ENCODE measurements around the gene CYP4F12.
A peak's percentile ranks its signal among the peaks of the same experiment; 100 is the strongest.
"Not testable (repeated sequence)": the region's sequence is repeated elsewhere in the genome, so short reads cannot be mapped to it uniquely, and the experiment has no call there.

Gene CYP4F12

GRCh38 chr19:15639596-15639995 lies 33.3 kb upstream of the CYP4F12 start:
- H3K4me1 ChIP-seq (ENCODE audit: control insufficient read depth, insufficient read depth, low read length) = no peaks in the 10 kb centered on the region
- no peaks in the 10 kb centered on the region for H3K9me3 ChIP-seq (ENCODE audit: control insufficient read depth, low read length)
- peaks cover 18% of the 10 kb centered on the region for H3K27me3 ChIP-seq (replicated peaks; ENCODE audit: control insufficient read depth, insufficient read depth, low read length)
- DNase-seq (ENCODE audit: low read depth) = no peak
- H3K9ac ChIP-seq (ENCODE audit: low read length) = no peak overlapping the region
- no peak overlapping the region for H3K4me3 ChIP-seq (ENCODE audit: low read length)
- no peaks in the 10 kb centered on the region for H3K36me3 ChIP-seq (ENCODE audit: control insufficient read depth, insufficient read depth, low read length, severe bottlenecking)

- H3K9ac ChIP-seq (ENCODE audit: low read length) = no peak within 1 kb of the TSS
- H3K9me3 ChIP-seq (ENCODE audit: control insufficient read depth, low read length) = no peaks in the 10 kb centered on the region
- H3K4me1 ChIP-seq (ENCODE audit: control insufficient read depth, insufficient read depth, low read length) = no peaks in the 10 kb centered on the region
- H3K36me3 ChIP-seq (ENCODE audit: control insufficient read depth, insufficient read depth, low read length, severe bottlenecking) = no peaks in the 10 kb centered on the region
- no peak within 1 kb of the TSS for H3K4me3 ChIP-seq (ENCODE audit: low read length)
- peak; percentile 4 for DNase-seq (ENCODE audit: low read depth)
- peaks cover 13% of the 10 kb centered on the region for H3K27me3 ChIP-seq (replicated peaks; ENCODE audit: control insufficient read depth, insufficient read depth, low read length)
These were observed 32.5 kb upstream of the CYP4F12 start, which contains the start of gene CYP4F3 for GRCh38 chr19:15640294-15640903. CYP4F3 (plus strand) TSS chr19:15640897; CDS start chr19:15641416, 519 bp downstream.

DNA sequence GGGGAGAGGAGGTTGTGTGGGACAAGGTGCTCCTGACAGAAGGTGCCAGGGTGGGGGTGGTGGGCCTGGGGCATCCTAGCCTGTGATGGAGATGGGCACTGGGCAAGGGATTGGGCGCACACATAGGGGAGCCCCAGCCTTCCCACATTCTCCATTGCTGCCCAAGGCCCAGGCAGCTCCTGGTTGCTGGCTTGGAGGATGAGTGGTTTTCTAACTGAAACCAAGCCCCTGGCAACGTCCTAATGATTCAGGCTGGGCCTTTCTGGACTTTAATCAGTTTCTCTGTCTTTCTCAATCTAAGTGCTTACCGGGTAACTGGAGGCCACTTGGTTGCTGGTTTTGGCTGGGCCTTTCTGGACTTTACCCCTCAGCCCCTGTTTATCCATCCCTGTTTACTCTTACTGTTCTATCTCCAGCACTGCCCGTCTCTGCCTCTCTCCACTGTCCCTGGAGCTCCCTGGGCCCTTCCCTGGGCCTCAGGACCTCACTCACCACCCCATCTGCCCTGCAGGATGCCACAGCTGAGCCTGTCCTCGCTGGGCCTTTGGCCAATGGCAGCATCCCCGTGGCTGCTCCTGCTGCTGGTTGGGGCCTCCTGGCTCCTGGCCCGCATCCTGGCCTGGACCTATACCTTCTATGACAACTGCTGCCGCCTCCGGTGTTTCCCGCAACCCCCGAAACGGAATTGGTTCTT lies 31.8 kb upstream of the CYP4F12 start:
- H3K27me3 ChIP-seq (replicated peaks; ENCODE audit: control insufficient read depth, insufficient read depth, low read length) = peaks cover 13% of the 10 kb centered on the region
- no peak for DNase-seq (ENCODE audit: low read depth)
- H3K9ac ChIP-seq (ENCODE audit: low read length) = no peak overlapping the region
- H3K4me1 ChIP-seq (ENCODE audit: control insufficient read depth, insufficient read depth, low read length) = no peaks in the 10 kb centered on the region
- no peak overlapping the region for H3K4me3 ChIP-seq (ENCODE audit: low read length)
- H3K36me3 ChIP-seq (ENCODE audit: control insufficient read depth, insufficient read depth, low read length, severe bottlenecking) = no peaks in the 10 kb centered on the region
- H3K9me3 ChIP-seq (ENCODE audit: control insufficient read depth, low read length) = no peaks in the 10 kb centered on the region

GRCh38 chr19:15641901-15642491 lies 30.9 kb upstream of the CYP4F12 start:
- H3K4me3 ChIP-seq (ENCODE audit: low read length) = no peak overlapping the region
- no peaks in the 10 kb centered on the region for H3K9me3 ChIP-seq (ENCODE audit: control insufficient read depth, low read length)
- H3K27me3 ChIP-seq (replicated peaks; ENCODE audit: control insufficient read depth, insufficient read depth, low read length) = peaks cover 13% of the 10 kb centered on the region
- no peak for DNase-seq (ENCODE audit: low read depth)
- H3K36me3 ChIP-seq (ENCODE audit: control insufficient read depth, insufficient read depth, low read length, severe bottlenecking) = no peaks in the 10 kb centered on the region
- H3K4me1 ChIP-seq (ENCODE audit: control insufficient read depth, insufficient read depth, low read length) = no peaks in the 10 kb centered on the region
- H3K9ac ChIP-seq (ENCODE audit: low read length) = no peak overlapping the region

DNA sequence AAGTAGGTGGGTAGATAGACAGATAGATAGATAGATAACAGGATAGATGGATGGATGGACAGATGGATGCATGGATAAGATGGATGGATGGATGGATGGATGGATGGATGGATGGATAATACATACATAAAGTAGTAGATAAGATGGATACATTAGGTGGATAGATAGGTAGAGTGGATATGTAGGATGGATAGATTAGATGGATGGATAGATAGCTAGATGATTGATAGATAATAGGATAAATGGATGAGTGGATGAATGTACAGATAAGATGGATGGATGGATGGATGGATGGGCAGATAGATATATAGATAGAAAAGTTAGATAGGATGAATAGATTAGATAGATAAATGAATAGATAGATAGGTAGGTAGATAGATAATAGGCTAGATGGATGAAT lies 30.1 kb upstream of the CYP4F12 start:
- H3K4me3 ChIP-seq (ENCODE audit: low read length) = no peak overlapping the region
- H3K9me3 ChIP-seq (ENCODE audit: control insufficient read depth, low read length) = peaks cover 1% of the 10 kb centered on the region
- H3K36me3 ChIP-seq (ENCODE audit: control insufficient read depth, insufficient read depth, low read length, severe bottlenecking) = no peaks in the 10 kb centered on the region
- H3K4me1 ChIP-seq (ENCODE audit: control insufficient read depth, insufficient read depth, low read length) = no peaks in the 10 kb centered on the region
- H3K9ac ChIP-seq (ENCODE audit: low read length) = no peak overlapping the region
- peaks cover 9% of the 10 kb centered on the region for H3K27me3 ChIP-seq (replicated peaks; ENCODE audit: control insufficient read depth, insufficient read depth, low read length)
- DNase-seq (ENCODE audit: low read depth) = no peak

- Histone ChIP-seq H3K27me3 (replicated peaks; ENCODE audit: control insufficient read depth, insufficient read depth, low read length) (peaks cover 9% of the 10 kb centered on the region), H3K9me3 (ENCODE audit: control insufficient read depth, low read length) (peaks cover 2% of the 10 kb centered on the region)
These were observed 29.5 kb upstream of the CYP4F12 start for GRCh38 chr19:15643387-15643786.

GRCh38 chr19:15644066-15644741 lies 28.7 kb upstream of the CYP4F12 start:
- H3K9me3 ChIP-seq (ENCODE audit: control insufficient read depth, low read length) = peaks cover 2% of the 10 kb centered on the region
- H3K27me3 ChIP-seq (replicated peaks; ENCODE audit: control insufficient read depth, insufficient read depth, low read length) = peaks cover 9% of the 10 kb centered on the region
- no peaks in the 10 kb centered on the region for H3K36me3 ChIP-seq (ENCODE audit: control insufficient read depth, insufficient read depth, low read length, severe bottlenecking)
- no peaks in the 10 kb centered on the region for H3K4me1 ChIP-seq (ENCODE audit: control insufficient read depth, insufficient read depth, low read length)
- H3K9ac ChIP-seq (ENCODE audit: low read length) = no peak overlapping the region
- H3K4me3 ChIP-seq (ENCODE audit: low read length) = no peak overlapping the region
- DNase-seq (ENCODE audit: low read depth) = no peak

More at GRCh38 chr19:15643387-15643786, 29.5 kb upstream of the CYP4F12 start:
- no peaks in the 10 kb centered on the region for H3K4me1 ChIP-seq (ENCODE audit: control insufficient read depth, insufficient read depth, low read length)
- no peak overlapping the region for H3K4me3 ChIP-seq (ENCODE audit: low read length)
- no peak for DNase-seq (ENCODE audit: low read depth)
- no peak overlapping the region for H3K9ac ChIP-seq (ENCODE audit: low read length)
- no peaks in the 10 kb centered on the region for H3K36me3 ChIP-seq (ENCODE audit: control insufficient read depth, insufficient read depth, low read length, severe bottlenecking)

DNA sequence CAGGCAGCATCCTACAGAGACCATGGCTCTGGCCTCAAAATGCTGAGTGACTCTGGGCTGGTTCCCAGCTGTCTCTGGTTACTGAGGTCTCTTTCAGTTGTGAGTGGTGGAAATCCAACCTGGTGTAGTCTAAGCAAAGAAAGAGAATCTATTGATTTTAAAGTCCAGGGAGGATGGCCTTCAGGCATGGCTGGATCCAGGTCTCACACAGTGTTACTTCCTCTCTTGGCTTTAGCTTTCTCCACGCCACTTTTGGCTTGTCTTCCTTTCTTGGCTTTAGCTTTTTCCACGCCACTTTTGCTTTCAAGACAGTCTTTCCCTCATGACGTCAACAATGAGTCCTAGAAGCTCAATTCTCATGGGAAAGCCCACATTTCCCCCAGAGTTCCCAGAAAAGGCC lies 28.1 kb upstream of the CYP4F12 start:
- Histone ChIP-seq H3K9me3 (ENCODE audit: control insufficient read depth, low read length) (peaks cover 2% of the 10 kb centered on the region), H3K4me1 (ENCODE audit: control insufficient read depth, insufficient read depth, low read length) (no peaks in the 10 kb centered on the region)

DNA sequence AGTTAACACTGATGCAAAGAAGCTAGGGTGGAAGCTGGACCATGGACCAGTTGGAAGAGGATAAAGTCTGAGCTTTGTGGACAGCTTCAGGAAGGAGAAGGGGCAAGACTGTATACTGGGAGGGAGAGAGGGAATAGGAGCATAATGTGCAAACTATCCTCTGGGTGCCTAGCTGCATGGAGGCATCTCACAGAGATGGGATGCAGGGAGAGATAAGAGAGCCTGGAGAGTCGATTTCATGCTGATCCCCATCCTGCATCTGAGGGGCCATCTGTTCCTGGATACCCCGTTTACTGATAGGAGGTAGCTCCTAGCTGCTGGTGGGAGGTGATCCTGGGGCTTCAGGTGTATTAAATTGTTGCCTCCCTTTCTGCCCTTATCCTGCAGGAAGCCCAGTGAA lies 23.4 kb upstream of the CYP4F12 start:
- DNase-seq (ENCODE audit: low read depth) = no peak
- H3K4me3 ChIP-seq (ENCODE audit: low read length) = no peak overlapping the region
- no peak overlapping the region for H3K9ac ChIP-seq (ENCODE audit: low read length)
- no peaks in the 10 kb centered on the region for H3K36me3 ChIP-seq (ENCODE audit: control insufficient read depth, insufficient read depth, low read length, severe bottlenecking)
- H3K27me3 ChIP-seq (replicated peaks; ENCODE audit: control insufficient read depth, insufficient read depth, low read length) = peaks cover 6% of the 10 kb centered on the region
- H3K4me1 ChIP-seq (ENCODE audit: control insufficient read depth, insufficient read depth, low read length) = no peaks in the 10 kb centered on the region
- peaks cover 2% of the 10 kb centered on the region for H3K9me3 ChIP-seq (ENCODE audit: control insufficient read depth, low read length)

More for the DNA sequence above, 28.1 kb upstream of the CYP4F12 start:
- DNase-seq (ENCODE audit: low read depth) = no peak
- no peaks in the 10 kb centered on the region for H3K36me3 ChIP-seq (ENCODE audit: control insufficient read depth, insufficient read depth, low read length, severe bottlenecking)
- H3K9ac ChIP-seq (ENCODE audit: low read length) = no peak overlapping the region
- peaks cover 6% of the 10 kb centered on the region for H3K27me3 ChIP-seq (replicated peaks; ENCODE audit: control insufficient read depth, insufficient read depth, low read length)
- H3K4me3 ChIP-seq (ENCODE audit: low read length) = no peak overlapping the region

DNA sequence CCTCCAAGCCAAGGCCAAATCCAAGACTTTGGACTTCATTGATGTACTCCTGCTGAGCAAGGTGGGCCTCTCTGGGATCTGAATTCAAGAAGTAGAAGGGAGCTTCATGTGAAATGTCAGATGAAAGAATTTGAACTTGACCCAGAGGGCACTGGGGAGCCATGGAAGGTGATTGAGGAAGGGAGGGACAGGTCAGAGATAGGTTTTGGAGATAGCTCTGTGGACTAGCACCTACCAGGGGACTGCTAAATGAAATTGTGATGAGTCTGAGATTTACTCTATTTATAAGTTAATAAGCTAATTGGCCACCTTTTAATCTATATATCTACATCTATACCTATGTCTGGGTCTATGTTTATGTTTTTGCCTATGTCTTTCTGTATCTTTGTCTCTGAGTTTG lies 22.8 kb upstream of the CYP4F12 start:
- not testable (repeated sequence) for H3K27me3 ChIP-seq (replicated peaks; ENCODE audit: control insufficient read depth, insufficient read depth, low read length); DNase-seq (ENCODE audit: low read depth); H3K9me3 ChIP-seq (ENCODE audit: control insufficient read depth, low read length); H3K4me1 ChIP-seq (ENCODE audit: control insufficient read depth, insufficient read depth, low read length); H3K9ac ChIP-seq (ENCODE audit: low read length); H3K4me3 ChIP-seq (ENCODE audit: low read length); H3K36me3 ChIP-seq (ENCODE audit: control insufficient read depth, insufficient read depth, low read length, severe bottlenecking)

- Histone ChIP-seq H3K9ac (ENCODE audit: low read length) (no peak overlapping the region), H3K4me3 (ENCODE audit: low read length) (no peak overlapping the region), H3K9me3 (ENCODE audit: control insufficient read depth, low read length) (peaks cover 2% of the 10 kb centered on the region), H3K4me1 (ENCODE audit: control insufficient read depth, insufficient read depth, low read length) (no peaks in the 10 kb centered on the region), H3K36me3 (ENCODE audit: control insufficient read depth, insufficient read depth, low read length, severe bottlenecking) (no peaks in the 10 kb centered on the region), H3K27me3 (replicated peaks; ENCODE audit: control insufficient read depth, insufficient read depth, low read length) (peaks cover 11% of the 10 kb centered on the region)
- no peak for DNase-seq (ENCODE audit: low read depth)
These were observed 21.1 kb upstream of the CYP4F12 start for GRCh38 chr19:15651791-15652190.
